Measurements from ENCODE around the gene DCP1A. TPM values are rescaled to one million over a fixed set of nuclear protein-coding genes. Genes with fewer than 3 reads are reported as not detected.
A peak's percentile ranks its signal among the peaks of the same experiment; 100 is the strongest.

The DCP1A gene
- total RNA-seq, 1 experiment from 2014 or later: 22.7 TPM

DNA sequence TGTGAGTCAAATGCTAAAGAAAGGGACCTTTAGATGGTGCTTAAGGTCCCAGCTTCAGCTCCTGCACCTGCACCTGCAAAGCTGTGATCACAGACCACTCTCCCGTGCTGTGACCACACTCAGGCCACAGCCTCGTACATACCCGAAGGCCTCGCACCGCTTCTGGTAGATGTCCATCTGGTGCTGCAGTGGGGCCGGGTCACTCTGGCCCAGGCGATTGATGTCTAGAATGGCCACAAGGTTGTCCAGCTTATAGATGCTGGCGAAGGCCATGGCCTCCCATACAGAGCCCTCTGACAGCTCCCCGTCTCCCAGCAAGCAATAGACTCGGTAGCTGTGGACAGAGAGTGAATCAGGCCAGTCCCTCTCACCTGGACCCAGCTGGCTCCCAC is 112.5 kb downstream of the DCP1A start:
- Histone ChIP-seq H3K9me2 (ENCODE audit: insufficient read depth) (no peaks in the 10 kb centered on the region), H3F3A (ENCODE audit: insufficient read depth, low read depth) (peaks cover 82% of the 10 kb centered on the region), H3K4me1 (replicated peaks; ENCODE audit: insufficient read depth) (peaks cover 46% of the 10 kb centered on the region), H3K9me3 (ENCODE audit: insufficient read depth, low read depth) (no peaks in the 10 kb centered on the region), H3K27ac (0 out of 2 replicates have a peak overlapping the region, but pooled peaks have one; percentile 43), H2AFZ (no peak overlapping the region), H4K20me1 (ENCODE audit: insufficient read depth) (peaks cover 11% of the 10 kb centered on the region), H3K4me3 (no peak overlapping the region), H3K79me2 (ENCODE audit: low read depth) (peaks cover 79% of the 10 kb centered on the region), H3K27me3 (ENCODE audit: insufficient read depth, low read depth) (no peaks in the 10 kb centered on the region), H3K36me3 (ENCODE audit: low read depth) (peaks cover 77% of the 10 kb centered on the region), H3K4me2 (no peak overlapping the region)
- intact Hi-C loops (cut with micrococcal nuclease; ENCODE audit: unreplicated experiment): loop anchor here (5.0 kb wide), 1 partner anchor 112 kb away; the partner anchor contains the start of gene DCP1A
- DNase-seq: no peak
- no peak for TF ChIP-seq EZH2 (IDR thresholded peaks at IDR 0.05; ENCODE audit: low read depth)
- TF ChIP-seq, protein P1, sequence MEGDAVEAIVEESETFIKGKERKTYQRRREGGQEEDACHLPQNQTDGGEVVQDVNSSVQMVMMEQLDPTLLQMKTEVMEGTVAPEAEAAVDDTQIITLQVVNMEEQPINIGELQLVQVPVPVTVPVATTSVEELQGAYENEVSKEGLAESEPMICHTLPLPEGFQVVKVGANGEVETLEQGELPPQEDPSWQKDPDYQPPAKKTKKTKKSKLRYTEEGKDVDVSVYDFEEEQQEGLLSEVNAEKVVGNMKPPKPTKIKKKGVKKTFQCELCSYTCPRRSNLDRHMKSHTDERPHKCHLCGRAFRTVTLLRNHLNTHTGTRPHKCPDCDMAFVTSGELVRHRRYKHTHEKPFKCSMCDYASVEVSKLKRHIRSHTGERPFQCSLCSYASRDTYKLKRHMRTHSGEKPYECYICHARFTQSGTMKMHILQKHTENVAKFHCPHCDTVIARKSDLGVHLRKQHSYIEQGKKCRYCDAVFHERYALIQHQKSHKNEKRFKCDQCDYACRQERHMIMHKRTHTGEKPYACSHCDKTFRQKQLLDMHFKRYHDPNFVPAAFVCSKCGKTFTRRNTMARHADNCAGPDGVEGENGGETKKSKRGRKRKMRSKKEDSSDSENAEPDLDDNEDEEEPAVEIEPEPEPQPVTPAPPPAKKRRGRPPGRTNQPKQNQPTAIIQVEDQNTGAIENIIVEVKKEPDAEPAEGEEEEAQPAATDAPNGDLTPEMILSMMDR (conservative IDR thresholded peaks at IDR 0.05): no peak
- CTCF ChIA-PET: interaction anchor here (0.6 kb wide), 1 partner anchor 31 kb away, joined by 5 read pairs; no protein-coding TSS in a partner anchor
- BruUV-seq (replicated peaks): no TSS peak
- POLR2A ChIA-PET (ENCODE audit: unreplicated experiment): no interaction called here

DNA sequence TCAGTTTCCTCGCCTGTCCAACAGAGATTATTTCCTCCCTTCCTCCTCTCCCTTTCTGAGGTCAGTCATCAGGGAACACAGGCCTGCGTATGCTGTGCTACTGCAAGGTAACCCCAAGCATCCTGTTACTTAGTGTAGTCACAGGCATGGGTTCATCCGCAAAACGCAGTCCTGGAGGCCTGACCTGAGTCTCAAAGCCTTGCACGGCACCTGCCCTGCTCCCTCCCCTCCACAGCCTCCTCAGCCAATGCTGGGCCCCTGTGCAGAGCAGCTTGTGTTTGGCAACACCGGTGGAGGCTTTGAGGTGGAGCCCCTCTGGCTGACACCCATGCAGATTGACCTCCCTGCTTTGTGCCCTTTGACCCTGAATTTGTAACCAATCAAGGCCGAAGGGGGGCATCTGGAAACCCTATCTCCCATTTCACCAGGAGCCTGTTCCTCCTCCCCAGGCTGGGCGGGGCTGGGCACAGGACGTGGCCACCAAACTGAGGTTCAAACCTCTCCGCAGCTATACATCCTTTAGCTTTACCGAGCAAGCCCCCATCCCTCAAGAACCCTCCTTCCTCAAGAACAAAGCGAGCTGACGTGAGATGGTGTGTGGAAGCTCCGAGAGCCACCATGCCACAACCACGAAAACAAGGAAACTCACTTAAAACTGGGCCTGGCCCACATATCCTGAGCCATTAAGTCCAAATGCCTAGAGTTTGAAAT is 113.1 kb downstream of the DCP1A start:
- BruUV-seq (replicated peaks): no TSS peak
- peaks cover 40% of the 10 kb centered on the region for H3K4me1 ChIP-seq (replicated peaks; ENCODE audit: insufficient read depth)
- H3K79me2 ChIP-seq (ENCODE audit: low read depth): peaks cover 73% of the 10 kb centered on the region
- no peak overlapping the region for H3K4me3 ChIP-seq
- H3K9me2 ChIP-seq (ENCODE audit: insufficient read depth): no peaks in the 10 kb centered on the region
- H4K20me1 ChIP-seq (ENCODE audit: insufficient read depth): peaks cover 8% of the 10 kb centered on the region
- intact Hi-C loops (cut with micrococcal nuclease; ENCODE audit: unreplicated experiment): no loop called here
- peaks cover 80% of the 10 kb centered on the region for H3F3A ChIP-seq (ENCODE audit: insufficient read depth, low read depth)
- ChIA-PET POLR2A (ENCODE audit: unreplicated experiment) (no interaction called here), CTCF (interaction anchor here (0.6 kb wide), 1 partner anchor 31 kb away, joined by 5 read pairs; no protein-coding TSS in a partner anchor)
- H3K4me2 ChIP-seq: no peak overlapping the region
- DNase-seq: no peak
- no peak for TF ChIP-seq EZH2 (IDR thresholded peaks at IDR 0.05; ENCODE audit: low read depth)
- TF ChIP-seq, protein P1 (conservative IDR thresholded peaks at IDR 0.05): no peak
- no peak overlapping the region for H2AFZ ChIP-seq
- H3K36me3 ChIP-seq (ENCODE audit: low read depth): peaks cover 71% of the 10 kb centered on the region
- H3K27ac ChIP-seq: peak overlapping the region; percentile 43
- H3K9me3 ChIP-seq (ENCODE audit: insufficient read depth, low read depth): no peaks in the 10 kb centered on the region
- no peaks in the 10 kb centered on the region for H3K27me3 ChIP-seq (ENCODE audit: insufficient read depth, low read depth)

Other genes starting within 250 kb of the DCP1A start
- gene RFT1, start 217.1 kb downstream of the DCP1A start, total RNA-seq (2021): 30.8 and 31.0 TPM in 2 replicates
- gene PRKCD, start 186.3 kb downstream of the DCP1A start, total RNA-seq (2021): 30.1 and 34.3 TPM in 2 replicates
- 1,726 and 2,016 TPM in 2 replicates for gene TKT, start 91.5 kb downstream of the DCP1A start, total RNA-seq (2021)
- gene CACNA1D, start 147.1 kb upstream of the DCP1A start, total RNA-seq (2021): not detected in 2 replicates

Data from PC-9 (cell line).